CMK (cell line): ENCODE results near the gene AGAP1.

Experiments used
- DNase-seq: peaks from one replicate; pipeline ENCODE4 v3.0.0-alpha.2; 2010; ENCODE audit warnings: low read depth

AGAP1 gene

DNA sequence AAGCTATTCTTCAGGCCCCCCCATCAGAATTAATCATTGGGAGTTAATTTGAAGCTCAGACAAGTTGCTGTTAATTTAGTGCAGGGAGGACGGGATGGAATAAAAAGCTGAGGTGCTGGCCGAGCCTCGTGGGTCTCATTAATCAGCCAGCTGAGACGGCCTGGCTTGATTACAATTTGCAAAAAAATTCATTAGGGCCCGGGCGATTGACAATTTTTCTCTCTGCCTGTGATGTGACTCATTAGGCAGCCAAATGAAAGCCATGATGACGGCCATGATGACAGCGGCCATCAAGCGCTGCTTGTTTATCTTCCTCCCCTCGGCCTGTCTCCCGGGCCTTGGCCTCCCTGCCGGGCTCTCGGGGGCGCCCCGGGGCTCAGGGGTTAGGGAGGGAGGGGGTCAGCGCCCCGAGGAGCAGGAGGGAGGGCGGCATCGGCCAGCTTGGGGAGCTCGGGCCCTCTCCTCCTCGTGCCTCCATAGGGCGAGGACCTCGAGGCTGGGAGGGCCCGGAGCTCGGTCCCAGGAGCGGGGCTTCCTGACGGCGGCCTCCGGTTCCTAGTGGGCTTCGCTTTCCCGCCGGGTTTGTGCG, 669.1 kb downstream of the AGAP1 start:
- DNase-seq = no peak

DNA sequence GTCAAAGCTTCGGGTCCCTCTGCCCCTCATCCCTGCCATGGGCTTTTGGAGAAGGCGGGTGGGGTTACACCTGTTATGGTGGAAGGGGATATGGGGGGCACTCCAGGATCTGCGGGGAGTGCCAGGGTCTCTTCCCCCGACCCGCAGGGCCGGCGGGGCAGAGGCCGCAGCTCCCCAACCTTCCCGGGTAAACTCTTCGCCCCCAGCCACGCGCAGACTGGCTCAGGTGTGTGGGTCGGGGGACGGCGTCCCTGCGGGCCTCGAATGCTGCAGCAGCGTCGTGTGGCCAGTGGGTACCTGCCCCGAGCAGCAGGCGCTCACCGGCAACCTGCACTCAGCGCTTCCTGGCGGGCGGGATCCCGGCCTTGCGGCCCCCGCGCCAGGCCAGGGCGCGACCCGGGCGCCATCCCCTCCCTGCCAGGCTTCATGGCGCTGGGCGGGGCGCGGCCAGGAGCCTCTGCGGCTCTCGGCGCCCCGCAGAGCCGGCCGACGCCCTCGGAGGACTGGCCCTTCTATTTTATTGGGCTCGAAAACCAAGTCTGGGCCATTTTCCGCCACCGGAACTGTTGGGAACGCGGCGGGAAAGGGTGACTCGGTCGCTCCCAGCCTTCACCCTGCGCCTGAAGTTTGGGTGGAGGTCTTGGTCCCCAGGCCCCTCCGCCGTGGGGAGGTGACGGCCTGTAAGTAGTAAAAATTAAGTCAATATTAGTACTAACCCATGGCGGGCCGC, 669.8 kb downstream of the AGAP1 start:
- DNase-seq = no peak

DNA sequence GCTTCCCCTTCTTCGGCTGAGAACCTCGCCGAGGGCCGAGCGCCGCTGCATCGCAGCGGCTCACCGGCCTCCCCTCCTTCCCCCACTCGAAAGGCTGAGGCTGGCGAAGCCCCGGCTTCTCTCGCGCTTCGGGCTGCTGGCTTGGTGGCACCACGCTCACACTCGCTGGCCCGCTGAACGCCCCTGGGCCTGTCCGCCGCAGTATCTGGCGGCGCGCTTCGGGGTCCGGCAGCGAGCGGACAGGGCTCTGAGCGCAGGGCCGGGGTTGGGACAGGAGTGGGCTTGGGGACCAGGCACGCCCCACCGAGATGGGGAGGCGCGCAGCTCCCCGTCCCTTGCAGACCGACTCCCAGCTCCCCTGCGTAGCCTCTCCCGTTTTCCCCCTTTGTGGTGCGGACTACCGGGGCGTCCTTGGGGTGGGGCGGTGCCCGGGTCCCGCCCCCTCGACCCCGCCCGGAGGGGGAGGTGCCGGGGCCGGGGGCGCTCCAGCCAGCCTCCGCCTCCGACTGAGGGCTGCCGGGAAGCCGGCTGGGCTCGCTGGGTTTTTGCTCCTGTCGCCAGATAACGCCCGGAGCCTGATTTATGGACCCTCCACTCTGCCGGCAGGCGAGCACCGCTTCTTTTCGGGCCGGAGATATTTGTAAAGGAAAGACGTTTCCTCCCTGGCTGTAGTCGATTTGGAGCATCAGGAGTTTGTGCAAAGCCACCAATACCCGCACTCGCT, 670.5 kb downstream of the AGAP1 start:
- DNase-seq = no peak

GRCh38 chr2:236164925-236165841, 671.3 kb downstream of the AGAP1 start:
- DNase-seq = no peak

GRCh38 chr2:236165842-236166795, 672.3 kb downstream of the AGAP1 start:
- DNase-seq = no peak

DNA sequence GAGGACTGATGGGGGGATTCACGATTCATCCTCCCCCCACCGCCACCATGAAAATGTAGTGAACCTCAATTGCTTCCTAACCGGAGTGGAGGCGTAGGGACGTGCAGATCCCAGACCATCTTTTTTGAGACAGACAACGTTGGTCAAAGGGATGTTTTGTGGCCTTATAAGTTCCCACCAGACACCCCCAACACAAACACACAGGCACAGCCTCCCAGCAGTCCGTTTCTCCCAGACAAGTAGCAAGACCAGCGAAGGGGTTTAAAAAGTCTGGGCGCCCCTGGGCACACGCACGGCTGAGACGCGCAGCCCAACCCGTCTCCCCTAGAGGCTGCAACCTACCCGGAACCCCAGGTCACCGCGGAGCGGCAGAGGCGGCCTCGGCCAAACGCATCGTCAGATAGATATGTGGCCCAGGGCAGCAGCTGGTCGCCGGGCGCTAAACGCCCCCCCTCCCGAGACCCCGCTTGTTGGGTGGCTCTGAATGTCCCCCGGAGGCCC, 673.0 kb downstream of the AGAP1 start:
- DNase-seq = no peak

DNA sequence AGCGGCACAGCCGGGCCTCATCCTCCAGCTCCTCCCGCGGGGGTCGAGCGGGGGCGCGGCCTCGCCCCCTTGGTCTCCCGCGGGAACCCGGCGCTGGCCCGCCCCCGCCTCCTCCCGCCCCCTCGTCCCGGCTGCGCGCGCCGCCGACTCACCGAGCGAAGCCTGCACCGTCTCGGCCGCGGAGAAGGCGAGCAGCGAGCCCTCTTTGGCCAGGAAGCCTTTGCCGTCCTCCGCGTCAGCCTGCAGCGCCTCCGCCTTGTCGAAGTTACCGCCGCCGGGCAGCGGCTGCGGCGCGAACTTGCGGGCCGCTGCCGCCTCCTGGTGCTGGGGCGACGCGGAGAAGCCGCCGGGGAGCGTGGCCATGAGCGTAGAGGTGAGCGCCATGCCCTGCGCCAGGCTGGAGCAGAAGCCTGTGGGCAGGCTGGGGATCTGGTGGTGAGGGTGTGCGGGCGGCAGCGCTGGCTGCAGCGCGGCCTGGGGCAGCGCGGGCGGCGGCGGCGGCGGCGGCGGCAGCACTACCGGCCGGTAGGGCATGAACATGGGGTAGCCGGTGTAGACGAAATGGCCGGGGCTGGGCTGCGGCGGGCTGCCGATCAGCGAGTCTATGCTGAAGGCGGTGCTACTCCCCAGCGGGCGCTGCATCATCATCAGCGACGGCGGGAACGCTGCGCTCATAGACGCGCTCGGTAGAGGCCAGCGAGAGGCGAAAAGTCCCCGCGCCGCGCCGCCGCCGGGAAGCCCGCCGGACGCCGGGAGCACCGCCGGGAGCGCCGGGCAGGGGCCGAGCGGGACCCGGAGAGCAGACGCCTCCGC, 673.7 kb downstream of the AGAP1 start:
- no peak for DNase-seq

- DNase-seq = no peak
Observed at GRCh38 chr2:236168110-236169080, 674.6 kb downstream of the AGAP1 start, which contains the start of gene GBX2. TSS of gene GBX2 (minus strand) at chr2:236168386. CDS start at chr2:236167971, 415 bp downstream.

DNA sequence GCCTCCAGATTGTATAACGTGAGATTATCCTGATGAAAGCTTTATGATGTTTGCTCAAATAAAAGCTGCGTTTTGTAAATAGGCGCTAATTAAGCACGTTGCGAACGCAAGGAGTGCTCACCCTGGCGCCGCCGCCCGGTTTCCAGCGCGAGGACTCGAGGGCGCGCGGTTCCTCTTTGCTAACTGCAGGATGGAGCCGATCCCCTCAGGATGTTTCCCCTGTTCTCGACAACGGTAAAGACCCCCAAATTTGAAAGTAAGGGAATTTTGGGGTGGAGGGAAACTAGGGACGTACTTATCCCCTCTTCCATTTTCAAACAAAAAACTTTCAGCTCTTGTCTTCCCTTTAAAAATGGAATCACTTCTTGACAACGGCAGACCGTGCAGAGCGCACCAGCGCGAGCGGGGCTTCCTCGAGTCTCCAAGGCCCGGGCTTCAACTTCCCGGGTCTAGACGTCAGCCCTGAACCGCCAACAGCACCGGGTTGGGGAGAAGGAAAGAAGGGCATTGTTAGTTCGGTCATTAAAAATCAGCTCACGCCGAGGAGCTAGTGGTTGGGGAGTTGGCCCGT, 675.4 kb downstream of the AGAP1 start:
- no peak for DNase-seq

- no peak for DNase-seq
Observed at GRCh38 chr2:236169741-236170589, 676.1 kb downstream of the AGAP1 start.

- DNase-seq = no peak
Observed at GRCh38 chr2:236170590-236171165, 676.8 kb downstream of the AGAP1 start.

- DNase-seq = no peak
Observed at GRCh38 chr2:236171181-236171679, 677.4 kb downstream of the AGAP1 start.

DNA sequence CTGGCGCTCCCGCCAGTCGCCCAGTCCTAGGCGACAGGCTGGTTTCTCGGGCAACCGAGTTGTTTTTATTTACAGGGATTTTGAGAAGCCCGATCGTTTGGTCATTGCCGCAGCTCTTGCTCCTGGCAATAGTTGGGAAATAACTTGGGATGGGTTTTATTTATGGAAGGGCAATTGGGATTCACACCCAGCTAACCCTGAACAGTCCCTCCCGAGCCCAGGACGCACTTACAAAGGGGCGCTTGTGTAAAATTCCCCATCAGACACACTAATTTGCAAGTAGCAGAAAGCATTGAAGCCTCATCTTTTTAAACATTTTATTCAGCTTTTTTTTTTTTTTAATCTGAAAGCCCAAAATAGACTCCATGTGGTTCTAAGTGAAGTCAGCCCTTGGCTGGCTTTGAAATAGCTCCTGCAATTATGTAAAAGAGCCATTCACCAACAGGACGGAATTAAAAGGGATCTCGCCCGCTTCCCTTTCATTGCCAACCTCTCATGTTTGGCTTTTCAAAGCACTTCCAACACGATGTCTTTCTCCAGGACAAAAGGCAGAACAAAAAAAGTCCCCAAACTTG, 677.9 kb downstream of the AGAP1 start:
- DNase-seq = no peak

- DNase-seq = no peak
Observed at GRCh38 chr2:236172255-236173035, 678.6 kb downstream of the AGAP1 start.

- no peak for DNase-seq
Observed at GRCh38 chr2:236173036-236173728, 679.3 kb downstream of the AGAP1 start.
